SU-DHL-6 (cell line): ENCODE results near the gene TBX19.

Experiments
- H2AFZ ChIP-seq: fragments of 200-600 bp; sonication (generic); 2 replicates; pipeline ENCODE4 v1.6.1; 2014; ENCODE audit warnings: low read depth, mild to moderate bottlenecking, moderate library complexity, mixed read lengths, antibody characterized with exemption, low read length; ENCODE audit not compliant: severe bottlenecking
- H3F3A ChIP-seq: fragments of 200-600 bp; shearing (Covaris generic); 2 replicates; pipeline ENCODE4 v1.6.0; 2016; ENCODE audit warnings: antibody characterized with exemption, mild to moderate bottlenecking; ENCODE audit not compliant: insufficient read depth
- H3K27ac ChIP-seq: fragments of 200-600 bp; sonication (generic); 2 replicates; pipeline ENCODE4 v1.5.1; 2016; ENCODE audit warnings: low read depth, mild to moderate bottlenecking, low read length, moderate library complexity, mixed read lengths
- H3K27me3 ChIP-seq: fragments of 200-600 bp; sonication (generic), shearing (Covaris generic); 2 replicates; pipeline ENCODE4 v1.6.0; 2014; ENCODE audit warnings: mild to moderate bottlenecking, low read length
- H3K36me3 ChIP-seq: fragments of 200-600 bp; sonication (generic); 2 replicates; pipeline ENCODE4 v1.6.1; 2014; ENCODE audit warnings: mild to moderate bottlenecking, low read length, mixed read lengths
- H3K4me2 ChIP-seq: fragments of 300-600, 200-600 bp; shearing (Covaris generic), sonication (generic); 2 replicates; pipeline ENCODE4 v1.6.0; 2014; ENCODE audit warnings: low read length, low read depth, mild to moderate bottlenecking; ENCODE audit not compliant: poor library complexity, severe bottlenecking
- H3K4me3 ChIP-seq: fragments of 200-600 bp; sonication (generic); 2 replicates; pipeline ENCODE4 v1.5.1; 2014; ENCODE audit warnings: antibody characterized with exemption, low read length, mild to moderate bottlenecking, mixed read lengths; ENCODE audit not compliant: insufficient read depth, poor library complexity, severe bottlenecking
- H3K79me2 ChIP-seq: fragments of 200-600 bp; sonication (generic); 2 replicates; pipeline ENCODE4 v1.6.1; 2014; ENCODE audit warnings: mild to moderate bottlenecking, low read length, moderate library complexity; ENCODE audit not compliant: insufficient read depth
- H3K9ac ChIP-seq: fragments of 200-600 bp; sonication (generic); 2 replicates; pipeline ENCODE4 v1.7.0; 2014; ENCODE audit warnings: mild to moderate bottlenecking, low read length
- H3K9me2 ChIP-seq: fragments of 200-600 bp; sonication (generic); replicated peaks from 2 replicates; pipeline ENCODE4 v1.6.1; 2014; ENCODE audit warnings: low read length; ENCODE audit not compliant: insufficient read depth
- H3K9me3 ChIP-seq: fragments of 200-600 bp; sonication (generic); 2 replicates; pipeline ENCODE4 v1.6.1; 2014; ENCODE audit warnings: low read length, mixed read lengths; ENCODE audit not compliant: insufficient read depth
- H4K20me1 ChIP-seq: fragments of 200-600 bp; sonication (generic); 2 replicates; pipeline ENCODE4 v1.6.1; 2014; ENCODE audit warnings: low read depth, mild to moderate bottlenecking, antibody characterized with exemption, low read length, moderate library complexity, mixed read lengths
- EZH2phosphoT487 ChIP-seq: fragments of 200-600 bp; sonication (generic), shearing (Covaris generic); conservative IDR thresholded peaks from 2 replicates; pipeline ENCODE4 v1.6.1; 2018; ENCODE audit warnings: mild to moderate bottlenecking, antibody characterized with exemption, low read length, moderate library complexity, mixed read lengths
- TF ChIP-seq, protein P1 (sequence below): fragments of 200-600 bp; sonication (generic); IDR thresholded peaks from one replicate; pipeline ENCODE4 v1.5.1; 2017; ENCODE audit warnings: antibody characterized with exemption, mild to moderate bottlenecking, low read length, moderate library complexity; ENCODE audit not compliant: insufficient read depth, poor library complexity, severe bottlenecking

Gene TBX19

GRCh38 chr1:168317309-168317708 lies 36.6 kb downstream of the TBX19 start:
- TF ChIP-seq, protein P1, sequence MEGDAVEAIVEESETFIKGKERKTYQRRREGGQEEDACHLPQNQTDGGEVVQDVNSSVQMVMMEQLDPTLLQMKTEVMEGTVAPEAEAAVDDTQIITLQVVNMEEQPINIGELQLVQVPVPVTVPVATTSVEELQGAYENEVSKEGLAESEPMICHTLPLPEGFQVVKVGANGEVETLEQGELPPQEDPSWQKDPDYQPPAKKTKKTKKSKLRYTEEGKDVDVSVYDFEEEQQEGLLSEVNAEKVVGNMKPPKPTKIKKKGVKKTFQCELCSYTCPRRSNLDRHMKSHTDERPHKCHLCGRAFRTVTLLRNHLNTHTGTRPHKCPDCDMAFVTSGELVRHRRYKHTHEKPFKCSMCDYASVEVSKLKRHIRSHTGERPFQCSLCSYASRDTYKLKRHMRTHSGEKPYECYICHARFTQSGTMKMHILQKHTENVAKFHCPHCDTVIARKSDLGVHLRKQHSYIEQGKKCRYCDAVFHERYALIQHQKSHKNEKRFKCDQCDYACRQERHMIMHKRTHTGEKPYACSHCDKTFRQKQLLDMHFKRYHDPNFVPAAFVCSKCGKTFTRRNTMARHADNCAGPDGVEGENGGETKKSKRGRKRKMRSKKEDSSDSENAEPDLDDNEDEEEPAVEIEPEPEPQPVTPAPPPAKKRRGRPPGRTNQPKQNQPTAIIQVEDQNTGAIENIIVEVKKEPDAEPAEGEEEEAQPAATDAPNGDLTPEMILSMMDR: no peak
- no peak for TF ChIP-seq EZH2phosphoT487
- Histone ChIP-seq H3K4me2 (no peak overlapping the region), H3K4me3 (no peak overlapping the region), H3K27me3 (no peaks in the 10 kb centered on the region), H2AFZ (no peak overlapping the region), H3K79me2 (no peaks in the 10 kb centered on the region), H3K9ac (no peak overlapping the region), H3F3A (no peaks in the 10 kb centered on the region), H3K36me3 (no peaks in the 10 kb centered on the region), H3K27ac (no peak overlapping the region), H3K9me3 (no peaks in the 10 kb centered on the region), H4K20me1 (no peaks in the 10 kb centered on the region), H3K9me2 (no peaks in the 10 kb centered on the region)

- H3K9ac ChIP-seq: no peak overlapping the region
Observed at GRCh38 chr1:168319691-168320090, 39.0 kb downstream of the TBX19 start.

DNA sequence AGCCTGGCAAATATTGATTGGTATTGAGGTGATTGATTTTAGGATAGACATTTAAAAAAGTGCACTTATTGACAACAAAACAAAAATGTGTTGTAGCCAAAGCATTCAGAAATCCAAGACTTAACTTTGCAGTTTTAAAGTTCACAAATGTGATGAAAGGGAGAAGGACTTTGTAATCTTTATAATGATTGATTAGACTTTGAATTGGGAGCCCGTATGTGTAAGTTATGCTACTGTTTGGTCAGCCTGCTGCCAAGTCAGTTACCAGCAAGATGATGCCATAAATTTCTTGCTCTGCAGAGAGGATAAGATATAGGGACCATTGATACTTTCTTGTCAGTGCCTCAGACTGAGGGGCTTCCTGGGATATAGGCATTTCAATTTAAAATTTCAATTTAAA lies 39.5 kb downstream of the TBX19 start:
- Histone ChIP-seq H3K27me3 (no peaks in the 10 kb centered on the region), H2AFZ (no peak overlapping the region), H3K4me3 (no peak overlapping the region), H3K27ac (no peak overlapping the region), H3K79me2 (no peaks in the 10 kb centered on the region), H3K9me2 (no peaks in the 10 kb centered on the region), H3K9ac (no peak overlapping the region), H3K9me3 (no peaks in the 10 kb centered on the region), H3F3A (no peaks in the 10 kb centered on the region), H3K4me2 (no peak overlapping the region), H4K20me1 (no peaks in the 10 kb centered on the region), H3K36me3 (no peaks in the 10 kb centered on the region)
- TF ChIP-seq, protein P1: no peak
- no peak for TF ChIP-seq EZH2phosphoT487

More at GRCh38 chr1:168319691-168320090, 39.0 kb downstream of the TBX19 start:
- Histone ChIP-seq H3K27me3 (no peaks in the 10 kb centered on the region), H3K9me2 (no peaks in the 10 kb centered on the region), H3F3A (no peaks in the 10 kb centered on the region), H2AFZ (no peak overlapping the region), H4K20me1 (no peaks in the 10 kb centered on the region), H3K4me3 (no peak overlapping the region), H3K9me3 (no peaks in the 10 kb centered on the region), H3K36me3 (no peaks in the 10 kb centered on the region), H3K79me2 (no peaks in the 10 kb centered on the region), H3K4me2 (no peak overlapping the region), H3K27ac (no peak overlapping the region)
- TF ChIP-seq EZH2phosphoT487: no peak
- TF ChIP-seq, protein P1: no peak
